ENCODE data around the gene HSPB8.

DNA sequence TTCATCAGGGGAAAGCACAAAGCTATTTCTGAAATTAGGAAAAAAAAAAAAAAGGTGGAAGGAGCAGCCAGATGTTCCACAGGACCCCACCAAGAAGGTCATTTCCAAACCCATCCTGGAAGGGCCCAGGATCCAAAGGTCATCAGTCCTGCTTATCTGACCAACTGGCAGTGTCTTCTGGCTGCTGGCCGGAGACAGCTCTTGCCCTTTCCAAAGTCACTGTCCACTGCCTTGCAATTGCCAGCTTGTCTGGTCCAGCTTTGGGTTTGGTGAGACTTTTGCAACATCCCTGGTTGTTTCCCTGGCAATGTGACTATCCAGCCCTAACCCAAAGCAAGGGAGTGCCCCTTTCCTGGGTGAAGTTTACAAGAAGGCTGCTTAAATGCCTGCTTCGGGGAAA, 18.9 kb upstream of the HSPB8 start:
- TF ChIP-seq, protein P1, sequence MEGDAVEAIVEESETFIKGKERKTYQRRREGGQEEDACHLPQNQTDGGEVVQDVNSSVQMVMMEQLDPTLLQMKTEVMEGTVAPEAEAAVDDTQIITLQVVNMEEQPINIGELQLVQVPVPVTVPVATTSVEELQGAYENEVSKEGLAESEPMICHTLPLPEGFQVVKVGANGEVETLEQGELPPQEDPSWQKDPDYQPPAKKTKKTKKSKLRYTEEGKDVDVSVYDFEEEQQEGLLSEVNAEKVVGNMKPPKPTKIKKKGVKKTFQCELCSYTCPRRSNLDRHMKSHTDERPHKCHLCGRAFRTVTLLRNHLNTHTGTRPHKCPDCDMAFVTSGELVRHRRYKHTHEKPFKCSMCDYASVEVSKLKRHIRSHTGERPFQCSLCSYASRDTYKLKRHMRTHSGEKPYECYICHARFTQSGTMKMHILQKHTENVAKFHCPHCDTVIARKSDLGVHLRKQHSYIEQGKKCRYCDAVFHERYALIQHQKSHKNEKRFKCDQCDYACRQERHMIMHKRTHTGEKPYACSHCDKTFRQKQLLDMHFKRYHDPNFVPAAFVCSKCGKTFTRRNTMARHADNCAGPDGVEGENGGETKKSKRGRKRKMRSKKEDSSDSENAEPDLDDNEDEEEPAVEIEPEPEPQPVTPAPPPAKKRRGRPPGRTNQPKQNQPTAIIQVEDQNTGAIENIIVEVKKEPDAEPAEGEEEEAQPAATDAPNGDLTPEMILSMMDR (IDR thresholded peaks at IDR 0.05; ENCODE audit: insufficient read depth, low read depth, low read length): no peak
- no peak for TF ChIP-seq EZH2 (IDR thresholded peaks at IDR 0.05; ENCODE audit: insufficient read depth, low read length)
